Osteocyte (in vitro differentiated cells): Measurements from ENCODE around the gene KLHDC1. TPM values are rescaled to one million over a fixed set of nuclear protein-coding genes. Genes with fewer than 3 reads are reported as not detected.

Experiments
- DNase-seq: peaks from one replicate; pipeline ENCODE4 v3.0.0; 2021; ENCODE audit warnings: mixed read lengths; ENCODE audit not compliant: unreplicated experiment; ENCODE audit errors: extremely low spot score
- H3K27ac Mint-ChIP-seq: one replicate; pipeline ENCODE4 v1.8.0; 2021; ENCODE audit warnings: mild to moderate bottlenecking, mixed read lengths; ENCODE audit not compliant: unreplicated experiment
- H3K27me3 Mint-ChIP-seq: one replicate; pipeline ENCODE4 v1.8.0; 2021; ENCODE audit warnings: mixed read lengths; ENCODE audit not compliant: unreplicated experiment
- H3K36me3 Mint-ChIP-seq: one replicate; pipeline ENCODE4 v1.8.0; 2021; ENCODE audit warnings: mixed read lengths; ENCODE audit not compliant: unreplicated experiment
- H3K4me1 Mint-ChIP-seq: one replicate; pipeline ENCODE4 v1.8.0; 2021; ENCODE audit warnings: mixed read lengths; ENCODE audit not compliant: unreplicated experiment
- H3K4me3 Mint-ChIP-seq: one replicate; pipeline ENCODE4 v1.8.0; 2021; ENCODE audit warnings: mild to moderate bottlenecking, moderate library complexity, mixed read lengths; ENCODE audit not compliant: unreplicated experiment
- H3K9me3 Mint-ChIP-seq: one replicate; pipeline ENCODE4 v1.8.0; 2021; ENCODE audit warnings: mixed read lengths; ENCODE audit not compliant: unreplicated experiment
- total RNA-seq: library from RNA; stranded (reverse); gene quantifications from 2 replicates; pipeline ENCODE4 v1.2.1, GENCODE V29; 2021
- TF ChIP-seq, protein P1 (sequence below): fragments of 200-600 bp; sonication (generic); IDR thresholded peaks from 2 replicates; pipeline ENCODE4 v1.5.0; 2021; ENCODE audit warnings: antibody characterized with exemption, mild to moderate bottlenecking, moderate library complexity

Gene KLHDC1
- total RNA-seq, 1 donor from 2014 or later = 5.8 TPM

DNA sequence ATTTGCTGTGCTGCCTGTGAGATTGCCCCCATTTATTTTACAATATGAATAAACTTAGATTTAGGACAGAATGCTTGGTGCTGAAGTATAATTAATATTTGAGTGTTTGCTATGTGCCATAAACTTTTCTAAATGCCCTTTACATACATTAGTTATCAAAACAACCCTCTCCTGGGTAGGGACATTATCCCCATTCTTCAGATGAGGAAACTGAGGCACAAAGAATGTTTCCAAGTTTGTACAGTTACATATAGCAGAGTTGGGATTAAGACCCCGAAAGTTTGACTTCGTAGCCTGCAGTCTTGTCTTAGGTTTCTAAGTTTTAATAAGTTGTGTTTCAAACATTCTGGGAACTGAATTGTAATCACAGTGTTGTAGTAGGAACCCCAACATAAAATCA lies 93.4 kb downstream of the KLHDC1 start:
- no peak for DNase-seq
- H3K4me3 Mint-ChIP-seq = no peak overlapping the region
- H3K4me1 Mint-ChIP-seq = peaks cover 16% of the 10 kb centered on the region
- H3K9me3 Mint-ChIP-seq = no peaks in the 10 kb centered on the region
- TF ChIP-seq, protein P1, sequence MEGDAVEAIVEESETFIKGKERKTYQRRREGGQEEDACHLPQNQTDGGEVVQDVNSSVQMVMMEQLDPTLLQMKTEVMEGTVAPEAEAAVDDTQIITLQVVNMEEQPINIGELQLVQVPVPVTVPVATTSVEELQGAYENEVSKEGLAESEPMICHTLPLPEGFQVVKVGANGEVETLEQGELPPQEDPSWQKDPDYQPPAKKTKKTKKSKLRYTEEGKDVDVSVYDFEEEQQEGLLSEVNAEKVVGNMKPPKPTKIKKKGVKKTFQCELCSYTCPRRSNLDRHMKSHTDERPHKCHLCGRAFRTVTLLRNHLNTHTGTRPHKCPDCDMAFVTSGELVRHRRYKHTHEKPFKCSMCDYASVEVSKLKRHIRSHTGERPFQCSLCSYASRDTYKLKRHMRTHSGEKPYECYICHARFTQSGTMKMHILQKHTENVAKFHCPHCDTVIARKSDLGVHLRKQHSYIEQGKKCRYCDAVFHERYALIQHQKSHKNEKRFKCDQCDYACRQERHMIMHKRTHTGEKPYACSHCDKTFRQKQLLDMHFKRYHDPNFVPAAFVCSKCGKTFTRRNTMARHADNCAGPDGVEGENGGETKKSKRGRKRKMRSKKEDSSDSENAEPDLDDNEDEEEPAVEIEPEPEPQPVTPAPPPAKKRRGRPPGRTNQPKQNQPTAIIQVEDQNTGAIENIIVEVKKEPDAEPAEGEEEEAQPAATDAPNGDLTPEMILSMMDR = no peak
- H3K27ac Mint-ChIP-seq = no peak overlapping the region
- H3K27me3 Mint-ChIP-seq = no peaks in the 10 kb centered on the region
- peaks cover 65% of the 10 kb centered on the region for H3K36me3 Mint-ChIP-seq

DNA sequence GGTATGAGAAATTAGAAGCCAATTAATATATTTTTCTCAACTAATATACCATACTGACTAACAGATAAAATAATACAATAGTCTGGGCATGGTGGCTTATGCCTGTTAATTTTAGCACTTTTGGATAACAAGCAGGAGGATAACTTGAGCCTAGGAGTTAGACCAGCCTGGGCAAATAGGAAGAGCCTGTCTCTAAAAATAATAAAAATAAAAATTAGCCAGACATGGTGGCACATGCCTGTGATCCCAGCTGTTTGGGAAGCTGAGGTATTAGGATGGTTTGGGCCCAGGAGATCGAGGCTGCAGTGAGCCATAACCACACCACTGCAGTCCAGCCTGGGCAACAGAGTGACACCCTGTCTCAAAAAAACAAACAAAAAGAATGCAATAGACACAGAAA lies 99.7 kb downstream of the KLHDC1 start:
- Mint-ChIP-seq H3K36me3 (peaks cover 52% of the 10 kb centered on the region), H3K4me1 (no peaks in the 10 kb centered on the region), H3K27ac (no peak overlapping the region), H3K4me3 (no peak overlapping the region), H3K9me3 (no peaks in the 10 kb centered on the region), H3K27me3 (no peaks in the 10 kb centered on the region)
- DNase-seq = no peak
- TF ChIP-seq, protein P1 = no peak

DNA sequence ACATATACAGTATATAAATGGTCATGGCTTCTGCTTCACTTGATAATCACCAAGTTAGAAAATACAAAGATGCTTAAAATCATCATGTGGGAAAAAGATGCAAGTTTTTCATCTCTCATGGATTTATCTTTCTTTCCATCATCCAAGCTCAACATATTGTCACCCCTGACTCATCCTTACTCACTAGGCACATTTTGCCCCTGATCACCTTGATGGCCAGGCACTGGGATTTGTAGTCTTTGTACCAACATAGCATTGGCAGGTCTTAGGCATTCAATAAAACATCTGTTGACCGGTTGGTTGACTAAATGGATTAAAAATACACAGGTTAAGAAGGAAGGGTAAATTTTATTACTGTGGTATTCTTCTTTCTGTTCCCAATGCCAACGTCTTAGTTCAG lies 103.1 kb downstream of the KLHDC1 start:
- peaks cover 55% of the 10 kb centered on the region for H3K36me3 Mint-ChIP-seq
- H3K9me3 Mint-ChIP-seq = no peaks in the 10 kb centered on the region
- H3K4me3 Mint-ChIP-seq = no peak overlapping the region
- no peaks in the 10 kb centered on the region for H3K27me3 Mint-ChIP-seq
- DNase-seq = no peak
- no peak overlapping the region for H3K27ac Mint-ChIP-seq
- TF ChIP-seq, protein P1 = no peak
- no peaks in the 10 kb centered on the region for H3K4me1 Mint-ChIP-seq

Other genes starting within 250 kb of the KLHDC1 start
- 935 and 1,004 TPM in 2 replicates for gene RPS29, start 106.7 kb upstream of the KLHDC1 start, total RNA-seq
- 7.4 and 8.1 TPM in 2 replicates for gene LRR1, start 94.2 kb upstream of the KLHDC1 start, total RNA-seq
- gene RPL36AL, start 72.5 kb upstream of the KLHDC1 start, total RNA-seq = 171 and 187 TPM in 2 replicates
- 46.6 and 50.6 TPM in 2 replicates for gene MGAT2, start 72.3 kb upstream of the KLHDC1 start, total RNA-seq
- gene DNAAF2, start 57.9 kb upstream of the KLHDC1 start, total RNA-seq = 7.3 and 8.4 TPM in 2 replicates
- gene POLE2, start 4.9 kb upstream of the KLHDC1 start, total RNA-seq = 4.1 and 4.8 TPM in 2 replicates
- gene KLHDC2, start 75.0 kb downstream of the KLHDC1 start, total RNA-seq = 60.1 and 67.5 TPM in 2 replicates
- gene NEMF, start 159.7 kb downstream of the KLHDC1 start, total RNA-seq = 61.4 and 71.3 TPM in 2 replicates
- gene ARF6, start 200.0 kb downstream of the KLHDC1 start, total RNA-seq = 53.4 and 55.2 TPM in 2 replicates